Ishikawa (cell line): ENCODE results near the gene TMPRSS13.

ENCODE experiments used
- CEBPB ChIP-seq: IDR thresholded peaks from 2 replicates; pipeline ENCODE4 v1.6.1; 2012
- CREB1 ChIP-seq: IDR thresholded peaks from 2 replicates; pipeline ENCODE4 v1.6.1; 2012; ENCODE audit warnings: low read depth
- EGR1 ChIP-seq: IDR thresholded peaks from 2 replicates; pipeline ENCODE4 v1.6.1; 2012
- EP300 ChIP-seq: IDR thresholded peaks from 2 replicates; pipeline ENCODE4 v1.6.1; 2012; ENCODE audit warnings: borderline replicate concordance
- FOXM1 ChIP-seq: IDR thresholded peaks from 2 replicates; pipeline ENCODE4 v1.6.1; 2012; ENCODE audit warnings: low read depth, borderline replicate concordance
- NFIC ChIP-seq: IDR thresholded peaks from 2 replicates; pipeline ENCODE4 v1.6.1; 2012
- RAD21 ChIP-seq: IDR thresholded peaks from 2 replicates; pipeline ENCODE4 v1.6.1; 2012; ENCODE audit warnings: low read depth
- REST ChIP-seq: IDR thresholded peaks from 2 replicates; pipeline ENCODE4 v1.6.1; 2012; ENCODE audit warnings: low read depth, mild to moderate bottlenecking
- TAF1 ChIP-seq: IDR thresholded peaks from 2 replicates; pipeline ENCODE4 v1.6.1; 2012; ENCODE audit warnings: low read depth, mild to moderate bottlenecking
- TCF12 ChIP-seq: IDR thresholded peaks from 2 replicates; pipeline ENCODE4 v1.6.1; 2012; ENCODE audit warnings: low read depth
- TEAD4 ChIP-seq: IDR thresholded peaks from 2 replicates; pipeline ENCODE4 v1.6.1; 2012
- USF1 ChIP-seq: IDR thresholded peaks from 2 replicates; pipeline ENCODE4 v1.6.1; 2012
- YY1 ChIP-seq: IDR thresholded peaks from 2 replicates; pipeline ENCODE4 v1.6.1; 2012; ENCODE audit warnings: low read depth
- ZBTB7A ChIP-seq: IDR thresholded peaks from 2 replicates; pipeline ENCODE4 v1.6.1; 2012; ENCODE audit warnings: low read depth
- TF ChIP-seq, protein P1 (sequence below): IDR thresholded peaks from 2 replicates; pipeline ENCODE4 v1.6.1; 2012

TMPRSS13 gene

GRCh38 chr11:117929142-117929915 is at the start of gene TMPRSS13:
TMPRSS13 (minus strand) TSS chr11:117929402; CDS start chr11:117929307, 95 bp downstream.
- TF ChIP-seq TEAD4: peak; percentile 58
- TF ChIP-seq USF1: no peak
- TF ChIP-seq REST: 0 out of 2 replicates have a peak, but pooled peaks have one; percentile 12
- 0 out of 2 replicates have a peak, but pooled peaks have one; percentile 28 for TF ChIP-seq CEBPB

DNA sequence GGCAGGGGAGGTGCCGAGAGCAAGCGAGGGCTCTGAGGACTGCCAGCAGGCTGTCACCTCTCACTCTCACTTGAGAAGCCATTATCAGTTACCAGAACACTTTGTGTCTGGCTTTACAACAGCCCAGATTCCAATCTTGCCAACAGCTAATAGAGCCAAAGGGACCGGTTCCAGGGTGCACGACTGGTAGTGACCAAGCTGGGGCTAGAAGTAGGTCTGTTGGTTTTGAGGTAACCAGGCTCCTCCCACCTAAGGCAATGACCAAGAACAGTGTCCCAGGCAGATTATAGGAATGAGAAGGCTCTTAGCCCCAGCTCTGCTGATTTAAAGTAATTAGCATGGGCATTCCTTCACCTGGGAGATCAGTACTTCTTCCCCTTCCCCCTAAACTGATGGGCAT is 49.8 kb upstream of the TMPRSS13 start:
- TF ChIP-seq TEAD4 (no peak), TAF1 (no peak), CREB1 (no peak), EGR1 (no peak), REST (no peak)

DNA sequence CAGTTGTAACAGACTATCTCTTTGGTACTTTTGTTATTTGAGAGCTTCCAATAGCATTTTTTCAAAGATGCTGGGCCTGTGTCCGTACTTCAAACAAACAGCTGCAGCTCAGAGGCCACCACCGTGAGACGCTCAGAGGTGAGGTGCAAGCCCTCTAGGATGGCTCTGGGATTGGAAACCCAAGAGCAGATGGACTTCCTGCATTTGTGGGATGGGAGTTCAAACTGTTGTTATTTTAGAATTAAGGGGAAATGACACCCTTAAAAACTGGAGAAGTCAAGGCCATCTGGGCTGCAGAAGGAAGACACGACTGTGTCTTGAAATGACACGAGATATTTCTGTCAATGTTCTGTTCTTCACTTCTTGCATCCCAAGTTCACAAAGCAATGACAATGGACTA is 47.8 kb upstream of the TMPRSS13 start:
- TF ChIP-seq RAD21: no peak
- TF ChIP-seq CREB1: no peak
- no peak for TF ChIP-seq EGR1
- TF ChIP-seq FOXM1: no peak
- TF ChIP-seq, protein P1, sequence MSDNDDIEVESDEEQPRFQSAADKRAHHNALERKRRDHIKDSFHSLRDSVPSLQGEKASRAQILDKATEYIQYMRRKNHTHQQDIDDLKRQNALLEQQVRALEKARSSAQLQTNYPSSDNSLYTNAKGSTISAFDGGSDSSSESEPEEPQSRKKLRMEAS: no peak
- TF ChIP-seq CEBPB: no peak
- no peak for TF ChIP-seq YY1
- TF ChIP-seq TEAD4: no peak
- TF ChIP-seq REST: no peak
- TF ChIP-seq NFIC: no peak
- no peak for TF ChIP-seq USF1

DNA sequence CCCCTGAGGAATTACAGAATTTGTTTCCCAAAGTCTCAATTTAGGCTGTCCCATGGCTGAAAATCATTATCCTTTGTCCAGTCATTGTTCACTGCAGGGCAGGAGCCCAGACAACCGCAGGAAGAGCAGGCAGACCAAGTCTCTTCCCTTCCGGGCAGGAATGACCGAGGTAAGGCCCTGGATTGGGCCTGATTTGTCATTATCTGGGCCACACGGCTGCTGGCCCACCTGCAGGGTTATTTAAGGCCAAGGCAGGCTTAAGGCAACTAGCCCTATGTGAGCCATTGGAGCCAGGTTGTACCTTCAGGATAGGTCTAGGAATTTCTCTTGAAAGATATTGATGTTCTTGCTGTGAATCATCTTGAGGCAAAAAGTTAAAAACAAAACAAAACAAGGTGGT is 47.2 kb upstream of the TMPRSS13 start:
- TF ChIP-seq, protein P1: no peak
- TF ChIP-seq FOXM1 (no peak), TCF12 (no peak), RAD21 (no peak)

GRCh38 chr11:117973503-117973860 is 44.3 kb upstream of the TMPRSS13 start:
- TF ChIP-seq YY1 (no peak), CEBPB (no peak), EP300 (no peak), ZBTB7A (no peak), TEAD4 (no peak), FOXM1 (no peak), TCF12 (no peak), TAF1 (no peak), RAD21 (no peak), USF1 (no peak), REST (no peak), CREB1 (no peak), NFIC (no peak), EGR1 (no peak)
- TF ChIP-seq, protein P1: no peak
